Neural progenitor cell (in vitro differentiated cells): ENCODE measurements around the gene EPHB1.

Experiments
- EZH2 ChIP-seq: fragments of 200-600 bp; sonication (generic); IDR thresholded peaks from 2 replicates; pipeline ENCODE4 v1.6.1; 2017; ENCODE audit warnings: antibody characterized with exemption, mild to moderate bottlenecking, moderate library complexity
- TF ChIP-seq, protein P1 (sequence below): fragments of 200-600 bp; sonication (generic); IDR thresholded peaks from 2 replicates; pipeline ENCODE4 v1.5.1; 2017; ENCODE audit warnings: antibody characterized with exemption, mild to moderate bottlenecking

DNA sequence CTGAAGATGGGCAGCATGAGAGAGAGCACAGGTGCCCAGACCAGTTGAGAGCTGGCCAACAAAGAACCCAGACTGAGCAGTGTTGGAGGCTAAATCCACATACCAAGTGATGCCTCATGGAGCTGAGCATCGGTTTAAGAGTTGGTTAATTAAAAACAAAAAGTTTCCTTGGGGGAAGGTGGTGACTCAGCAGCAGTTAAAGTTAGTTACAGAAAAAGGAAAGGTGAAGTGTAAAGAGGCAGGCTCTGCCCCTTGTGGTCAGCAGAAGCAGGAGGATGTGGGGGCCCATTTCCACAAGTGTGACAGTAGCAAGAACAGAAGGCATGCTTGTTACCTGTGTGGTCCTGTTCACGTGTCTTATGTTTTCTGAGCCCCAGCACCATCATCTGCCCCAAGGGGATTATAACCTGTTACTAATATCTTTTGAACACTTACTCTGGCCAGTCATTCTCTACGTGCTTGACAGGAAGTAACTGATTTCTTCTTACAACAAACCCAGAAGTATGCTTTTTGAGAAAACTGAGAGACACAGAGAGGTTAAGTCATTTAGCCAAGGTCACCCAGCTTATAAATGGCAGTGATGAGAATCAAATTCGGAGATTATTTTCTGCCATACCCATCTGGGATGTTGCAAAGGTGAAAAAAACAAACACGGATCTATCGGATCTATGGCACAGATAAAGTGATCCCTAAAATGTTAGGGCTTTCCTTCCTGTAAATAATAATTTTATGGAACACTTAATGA lies 91.0 kb downstream of the EPHB1 start:
- TF ChIP-seq, protein P1, sequence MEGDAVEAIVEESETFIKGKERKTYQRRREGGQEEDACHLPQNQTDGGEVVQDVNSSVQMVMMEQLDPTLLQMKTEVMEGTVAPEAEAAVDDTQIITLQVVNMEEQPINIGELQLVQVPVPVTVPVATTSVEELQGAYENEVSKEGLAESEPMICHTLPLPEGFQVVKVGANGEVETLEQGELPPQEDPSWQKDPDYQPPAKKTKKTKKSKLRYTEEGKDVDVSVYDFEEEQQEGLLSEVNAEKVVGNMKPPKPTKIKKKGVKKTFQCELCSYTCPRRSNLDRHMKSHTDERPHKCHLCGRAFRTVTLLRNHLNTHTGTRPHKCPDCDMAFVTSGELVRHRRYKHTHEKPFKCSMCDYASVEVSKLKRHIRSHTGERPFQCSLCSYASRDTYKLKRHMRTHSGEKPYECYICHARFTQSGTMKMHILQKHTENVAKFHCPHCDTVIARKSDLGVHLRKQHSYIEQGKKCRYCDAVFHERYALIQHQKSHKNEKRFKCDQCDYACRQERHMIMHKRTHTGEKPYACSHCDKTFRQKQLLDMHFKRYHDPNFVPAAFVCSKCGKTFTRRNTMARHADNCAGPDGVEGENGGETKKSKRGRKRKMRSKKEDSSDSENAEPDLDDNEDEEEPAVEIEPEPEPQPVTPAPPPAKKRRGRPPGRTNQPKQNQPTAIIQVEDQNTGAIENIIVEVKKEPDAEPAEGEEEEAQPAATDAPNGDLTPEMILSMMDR: peak; percentile 37
- TF ChIP-seq EZH2: no peak
